GM18519 (cell line): Measurements from ENCODE around the gene GALNTL6.
A peak's percentile ranks its signal among the peaks of the same experiment; 100 is the strongest.

Experiments
- ATAC-seq: cut with Tn5 transposase; IDR thresholded peaks from one replicate; pipeline ENCODE4 v1.9.1; 2021; ENCODE audit warnings: mild to moderate bottlenecking, moderate library complexity; ENCODE audit not compliant: unreplicated experiment, low FRiP score

The GALNTL6 gene

GRCh38 chr4:172514011-172514410 lies 700.8 kb downstream of the GALNTL6 start:
- no peak for ATAC-seq

DNA sequence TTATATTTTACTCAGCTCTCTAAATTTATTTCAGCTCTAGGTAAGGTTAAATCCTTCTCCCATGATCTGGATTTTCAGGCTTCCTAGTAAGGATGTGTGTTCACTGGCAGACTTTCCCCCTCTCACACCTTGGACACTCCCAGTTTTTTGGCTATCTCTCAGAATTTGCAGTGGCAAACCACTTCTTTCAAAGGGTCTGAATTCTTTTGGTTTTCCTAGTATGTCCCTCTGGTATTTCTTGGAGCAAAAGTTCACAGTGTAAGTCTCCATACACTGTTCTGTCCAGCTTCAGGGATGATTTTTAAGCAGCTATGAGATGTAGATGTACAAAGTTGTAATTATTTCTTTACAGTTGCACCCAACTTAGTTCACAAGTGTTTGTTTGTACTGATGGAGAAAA lies 701.6 kb downstream of the GALNTL6 start:
- no peak for ATAC-seq

GRCh38 chr4:172515266-172515879 lies 702.2 kb downstream of the GALNTL6 start:
- ATAC-seq: no peak

DNA sequence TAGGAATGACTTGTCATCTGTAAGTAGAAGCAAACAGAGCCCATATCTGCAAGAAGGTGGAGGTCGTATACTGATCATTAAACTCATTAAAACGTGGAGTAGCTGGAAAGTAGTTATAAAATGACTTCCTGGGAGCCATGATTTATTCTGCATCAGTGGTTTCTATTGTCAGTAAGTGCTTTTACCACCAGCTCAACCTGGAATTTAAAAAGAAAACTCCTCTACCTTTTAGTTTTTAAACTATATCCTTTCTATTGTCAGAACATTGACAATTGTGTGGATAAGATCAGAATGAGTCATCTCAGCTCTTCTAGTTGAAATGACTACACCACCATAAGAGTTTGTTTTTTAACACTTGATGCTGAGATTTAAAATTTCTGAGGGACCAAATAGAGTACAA lies 704.2 kb downstream of the GALNTL6 start:
- ATAC-seq: no peak

DNA sequence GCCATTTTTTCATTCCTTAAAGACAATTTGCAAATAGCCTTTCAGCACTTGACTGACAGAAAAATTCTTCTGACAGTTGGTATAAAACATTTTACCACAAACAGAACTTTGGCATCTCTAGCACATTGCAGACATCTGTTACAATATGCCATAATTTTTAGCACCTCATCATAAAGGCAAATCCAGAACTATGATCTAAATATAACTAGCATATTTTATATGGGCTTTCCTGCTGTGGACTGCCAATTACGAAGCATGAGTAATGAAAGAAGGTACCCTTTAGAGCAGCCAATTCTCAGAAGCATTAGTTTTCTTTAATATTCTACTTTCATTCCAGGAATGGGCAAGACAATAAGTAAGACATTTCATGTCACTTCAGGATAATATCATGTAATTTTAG lies 708.0 kb downstream of the GALNTL6 start:
- no peak for ATAC-seq

DNA sequence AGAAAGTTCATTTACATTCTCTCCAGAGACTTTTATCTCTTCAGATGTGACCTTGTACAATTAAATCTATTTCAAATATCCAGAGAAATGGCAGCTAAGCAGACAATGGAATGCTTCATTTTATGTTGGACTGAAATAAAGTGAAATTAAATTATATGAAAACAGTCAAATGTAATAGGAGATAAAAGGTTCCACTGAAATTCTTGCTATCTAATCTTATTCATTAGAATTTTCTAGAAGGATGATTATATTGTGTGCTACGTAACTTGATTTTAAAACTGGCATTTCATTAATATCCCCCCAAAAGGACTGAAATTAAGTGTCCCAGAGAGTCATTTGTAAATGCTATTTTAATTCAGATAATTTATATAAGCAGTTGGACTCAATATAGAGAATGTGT lies 708.5 kb downstream of the GALNTL6 start:
- no peak for ATAC-seq

DNA sequence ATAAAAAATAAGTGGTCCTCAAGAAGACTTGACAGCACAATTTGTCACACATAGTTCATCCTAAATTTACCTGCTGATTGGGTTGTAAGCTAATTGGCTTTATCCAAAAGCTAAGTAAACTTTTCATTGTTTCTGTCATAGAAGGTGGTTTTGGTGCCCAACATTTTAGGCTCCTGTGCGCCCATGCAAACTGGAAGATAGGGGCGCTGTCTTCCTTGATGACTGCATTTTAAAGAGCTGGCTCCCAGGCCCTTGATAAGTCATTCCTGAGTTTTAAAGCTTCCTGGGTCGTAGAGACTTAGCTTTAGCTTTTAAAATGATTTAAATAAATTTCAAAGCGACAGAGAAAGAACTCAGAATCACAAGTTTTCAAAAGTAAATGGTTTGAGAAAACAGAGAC lies 730.0 kb downstream of the GALNTL6 start:
- no peak for ATAC-seq

DNA sequence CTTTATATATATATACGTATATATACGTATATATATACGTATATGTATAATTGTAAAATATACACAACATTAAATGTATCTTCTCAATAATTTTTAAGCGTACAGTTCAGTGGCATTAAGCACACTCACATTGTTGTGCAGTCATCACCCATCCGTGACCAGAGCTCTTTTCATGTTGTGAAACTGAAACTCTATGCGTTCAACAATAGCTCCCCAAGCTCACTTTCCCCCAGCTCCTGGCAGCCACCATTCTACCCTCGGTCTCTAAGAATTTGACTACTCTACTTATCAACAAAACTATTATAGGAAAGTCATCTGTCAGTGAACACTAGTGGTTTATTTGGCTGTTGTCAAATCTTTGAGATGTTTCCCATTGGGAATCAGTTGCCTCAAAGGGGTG lies 733.6 kb downstream of the GALNTL6 start:
- ATAC-seq: peak; percentile 97

GRCh38 chr4:172547724-172548123 lies 734.5 kb downstream of the GALNTL6 start:
- no peak for ATAC-seq

DNA sequence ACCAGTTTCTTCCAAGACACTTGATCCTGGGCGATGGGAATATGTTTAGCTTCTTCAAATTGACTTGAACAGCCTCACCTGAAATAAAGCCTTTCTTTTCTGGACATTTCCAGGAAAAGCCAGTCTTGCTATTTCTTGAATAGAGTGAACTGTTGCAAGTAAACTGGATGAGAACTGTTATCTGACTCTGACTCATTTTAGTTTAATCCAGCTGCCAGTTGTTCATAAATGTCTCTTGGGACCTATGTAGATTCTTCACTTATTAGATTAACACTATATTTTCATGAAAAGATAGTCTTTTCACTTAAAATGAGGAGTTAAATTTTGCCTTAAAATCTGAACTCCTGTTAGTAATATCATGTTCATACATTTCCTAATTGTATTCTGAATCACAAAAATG lies 740.0 kb downstream of the GALNTL6 start:
- no peak for ATAC-seq

- no peak for ATAC-seq
These were observed 741.4 kb downstream of the GALNTL6 start for GRCh38 chr4:172554588-172554987.

GRCh38 chr4:172555725-172556124 lies 742.5 kb downstream of the GALNTL6 start:
- no peak for ATAC-seq

DNA sequence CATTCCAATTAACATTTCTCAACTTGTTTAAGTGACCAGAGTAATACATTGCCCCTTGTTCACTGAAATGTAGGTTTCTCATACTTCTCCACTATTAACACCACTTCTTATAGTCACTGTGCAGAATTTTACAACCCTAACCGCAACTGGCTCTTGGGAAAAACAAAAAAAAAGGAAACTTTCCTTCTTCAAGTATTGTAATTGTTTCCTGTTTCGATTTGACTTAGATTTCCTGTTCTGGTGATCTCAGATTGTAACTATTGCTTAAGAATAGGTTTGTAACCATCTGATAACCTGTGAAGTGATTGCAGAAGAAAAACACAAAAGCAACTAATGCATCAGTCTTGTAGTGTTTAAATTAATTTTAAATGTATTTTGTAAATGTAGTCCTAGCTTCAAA lies 760.7 kb downstream of the GALNTL6 start:
- no peak for ATAC-seq

GRCh38 chr4:172578712-172579111 lies 765.5 kb downstream of the GALNTL6 start:
- ATAC-seq: no peak

DNA sequence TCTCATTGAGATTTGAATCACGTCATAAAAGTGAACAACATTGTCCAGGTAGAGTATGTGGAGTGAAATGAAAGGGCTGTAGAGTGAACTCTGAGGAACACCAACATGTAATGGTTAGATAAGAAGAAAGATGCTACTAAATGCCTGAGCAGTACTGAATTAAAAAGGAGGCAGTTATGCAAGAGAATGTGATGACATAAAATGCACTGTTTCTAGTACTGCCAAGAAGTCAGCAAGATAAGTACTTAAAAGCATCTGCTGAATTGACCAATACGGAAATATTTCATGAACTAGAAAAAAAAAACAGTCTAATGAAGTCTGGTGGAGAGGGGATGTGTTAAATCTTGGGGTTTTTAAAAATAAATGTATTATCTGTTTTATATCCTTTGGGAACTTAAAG lies 771.6 kb downstream of the GALNTL6 start:
- no peak for ATAC-seq

- ATAC-seq: no peak
These were observed 783.0 kb downstream of the GALNTL6 start for GRCh38 chr4:172596206-172596605.

DNA sequence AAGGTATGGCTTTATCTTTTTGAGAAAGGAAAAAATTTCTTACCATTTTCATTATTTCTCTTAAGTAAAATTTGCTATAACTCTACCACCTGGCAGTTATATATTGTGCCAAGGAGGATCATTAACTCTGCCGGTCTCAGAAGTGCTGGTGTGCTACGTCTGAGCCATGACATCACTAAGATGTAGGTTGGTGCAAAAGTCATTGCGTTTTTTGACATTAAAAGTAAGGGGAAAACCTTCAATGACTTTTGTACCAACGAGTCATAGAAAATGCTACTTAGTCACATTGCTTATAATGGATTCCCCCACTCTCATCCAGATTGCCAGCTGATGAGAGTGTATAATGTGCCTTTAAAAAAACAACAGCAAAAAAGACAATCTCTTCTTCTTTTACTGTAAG lies 786.4 kb downstream of the GALNTL6 start:
- no peak for ATAC-seq

GRCh38 chr4:172601195-172601594 lies 788.0 kb downstream of the GALNTL6 start:
- no peak for ATAC-seq

DNA sequence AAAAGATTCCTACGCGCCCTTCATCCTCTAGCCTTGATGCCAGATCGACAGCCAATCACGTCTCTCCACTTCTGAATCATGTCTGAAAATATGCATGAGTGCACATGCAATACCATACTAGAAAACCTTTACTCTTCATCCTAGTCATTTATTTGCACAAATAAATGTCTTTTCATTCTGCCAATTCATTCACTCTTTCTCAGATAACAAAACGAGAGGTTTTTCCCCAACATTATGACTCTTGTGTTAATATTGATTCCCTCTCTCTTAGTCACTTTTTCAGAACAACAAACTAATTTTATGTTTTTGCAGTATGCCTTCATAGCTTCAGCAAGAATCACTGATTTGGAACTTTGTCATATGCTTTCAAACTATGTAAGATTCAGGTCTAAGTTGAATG lies 806.0 kb downstream of the GALNTL6 start:
- ATAC-seq: no peak

GRCh38 chr4:172619798-172620197 lies 806.6 kb downstream of the GALNTL6 start:
- ATAC-seq: no peak

DNA sequence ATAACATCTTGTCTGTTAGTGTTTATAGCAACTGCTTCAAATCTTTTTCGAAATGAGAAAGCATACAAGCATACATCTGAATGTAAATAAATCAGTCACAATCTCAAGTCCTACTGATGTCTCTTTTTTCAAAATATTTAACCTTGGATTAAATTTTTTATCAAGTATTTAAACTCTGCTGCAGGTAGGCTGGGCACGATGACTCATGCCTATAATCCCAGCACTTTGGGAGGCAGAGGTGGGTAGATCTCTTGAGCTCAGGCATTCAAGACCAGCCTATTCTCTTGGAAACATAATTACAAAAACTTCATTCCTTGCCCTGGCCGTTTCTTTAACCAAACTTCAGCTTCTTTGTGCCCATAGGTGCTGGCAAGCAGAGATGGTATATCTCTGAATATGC lies 815.1 kb downstream of the GALNTL6 start:
- no peak for ATAC-seq

DNA sequence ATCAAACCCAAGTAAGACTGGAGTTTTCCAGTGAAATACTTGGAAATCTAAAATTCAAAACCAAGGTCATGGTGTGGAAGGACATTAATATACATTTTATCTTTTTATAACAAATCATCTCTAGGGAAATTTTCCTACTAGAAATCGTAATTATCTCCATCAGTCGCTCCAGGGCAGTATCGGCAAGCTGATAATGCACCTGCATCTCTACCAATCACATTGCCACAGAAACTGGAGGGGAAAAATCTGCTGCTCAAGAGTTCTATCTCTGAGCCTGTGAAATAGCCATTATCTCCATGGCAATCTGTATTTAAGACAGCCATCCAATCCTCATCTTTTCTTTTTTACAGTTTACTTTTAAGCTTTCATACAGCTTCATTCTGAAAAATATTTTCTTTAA lies 817.1 kb downstream of the GALNTL6 start:
- no peak for ATAC-seq

- no peak for ATAC-seq
These were observed 818.6 kb downstream of the GALNTL6 start for GRCh38 chr4:172631832-172632231.
